Measurements from ENCODE around the gene PLEKHA7.
"Not testable (repeated sequence)": the region's sequence is repeated elsewhere in the genome, so short reads cannot be mapped to it uniquely, and the experiment has no call there.

The PLEKHA7 gene

GRCh38 chr11:16977136-16977993, 36.8 kb downstream of the PLEKHA7 start:
- no peak for DNase-seq

- no peak for DNase-seq
Measured at GRCh38 chr11:16976379-16976778, 37.8 kb downstream of the PLEKHA7 start.

- no peak for DNase-seq
Measured at GRCh38 chr11:16975906-16976305, 38.3 kb downstream of the PLEKHA7 start.

- DNase-seq: no peak
Measured at GRCh38 chr11:16973338-16973964, 40.8 kb downstream of the PLEKHA7 start.

- no peak for DNase-seq
Measured at GRCh38 chr11:16969010-16969999, 44.9 kb downstream of the PLEKHA7 start.

GRCh38 chr11:16968196-16968595, 46.0 kb downstream of the PLEKHA7 start:
- DNase-seq: no peak

- no peak for DNase-seq
Measured at GRCh38 chr11:16966930-16967671, 47.1 kb downstream of the PLEKHA7 start.

GRCh38 chr11:16964501-16964900, 49.7 kb downstream of the PLEKHA7 start:
- no peak for DNase-seq

GRCh38 chr11:16963316-16963876, 50.8 kb downstream of the PLEKHA7 start:
- DNase-seq: no peak

- DNase-seq: not testable (repeated sequence)
Measured at GRCh38 chr11:16962589-16962988, 51.6 kb downstream of the PLEKHA7 start.

GRCh38 chr11:16962146-16962545, 52.1 kb downstream of the PLEKHA7 start:
- DNase-seq: no peak

- no peak for DNase-seq
Measured at GRCh38 chr11:16960250-16960649, 54.0 kb downstream of the PLEKHA7 start.

- no peak for DNase-seq
Measured at GRCh38 chr11:16959602-16960001, 54.6 kb downstream of the PLEKHA7 start.

- DNase-seq: no peak
Measured at GRCh38 chr11:16958833-16959232, 55.4 kb downstream of the PLEKHA7 start.

- DNase-seq: no peak
Measured at GRCh38 chr11:16956538-16957153, 57.6 kb downstream of the PLEKHA7 start.

GRCh38 chr11:16953663-16954062, 60.6 kb downstream of the PLEKHA7 start:
- no peak for DNase-seq

GRCh38 chr11:16946477-16947282, 67.5 kb downstream of the PLEKHA7 start:
- DNase-seq: no peak

GRCh38 chr11:16945671-16946469, 68.3 kb downstream of the PLEKHA7 start:
- DNase-seq: peak; percentile 18

GRCh38 chr11:16942911-16943310, 71.3 kb downstream of the PLEKHA7 start:
- no peak for DNase-seq

GRCh38 chr11:16942342-16942741, 71.9 kb downstream of the PLEKHA7 start:
- no peak for DNase-seq

All from stimulated activated CD4-positive, alpha-beta T cell treated with anti-CD3 and anti-CD28 coated beads, Interleukin-12 subunit alpha, Interleukin-12 subunit beta, amount 100 ng/mL, for 4 hours (primary cell).